Fibroblast of skin of abdomen (primary cell): Measurements from ENCODE around the gene PPWD1.

Experiments
- DNase-seq: peaks from one replicate; pipeline ENCODE4 v3.0.0-alpha.2; 2013

Gene PPWD1

DNA sequence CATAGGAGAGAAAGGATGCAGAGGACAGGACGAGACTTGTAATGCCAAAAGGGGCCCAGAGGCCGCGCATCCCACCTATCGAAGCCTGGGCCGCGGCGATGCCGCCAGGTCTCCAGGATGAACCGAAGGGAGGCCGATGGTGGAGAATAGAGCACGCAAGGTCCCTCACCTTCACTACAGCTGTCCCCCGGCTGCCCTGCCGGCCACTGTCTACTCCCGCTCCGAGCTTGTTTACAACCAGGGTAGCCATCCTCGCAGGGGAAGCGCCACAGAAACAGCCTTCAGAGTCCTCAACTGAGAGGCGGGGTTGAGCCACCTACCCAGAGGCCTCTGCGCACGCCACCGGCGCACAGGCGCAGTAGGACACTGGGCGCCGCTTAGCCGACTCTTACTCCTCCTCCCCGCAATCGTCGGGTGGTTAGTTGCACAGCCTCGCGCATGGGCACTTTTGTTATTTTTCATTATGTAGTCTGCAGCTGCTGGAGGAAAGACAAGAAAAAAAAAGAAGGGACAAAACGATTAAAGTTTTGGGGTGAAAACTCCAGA is 61.0 kb downstream of the PPWD1 start, which contains the start of gene TRIM23:
Gene TRIM23 (minus strand): TSS at position 309 of the 546 bp plus-strand sequence. CDS start 59 bp downstream, at position 250.
- DNase-seq = peak; percentile 93

GRCh38 chr5:65624571-65625555 is 61.8 kb downstream of the PPWD1 start, which contains the start of the genes SHLD3 and TRAPPC13:
TSS of gene SHLD3 (plus strand) at chr5:65625027. CDS start at chr5:65629588, 4,561 bp downstream.
TSS of gene TRAPPC13 (plus strand) at chr5:65625027. CDS start at chr5:65625061, 34 bp downstream.
- DNase-seq = peak; percentile 88

DNA sequence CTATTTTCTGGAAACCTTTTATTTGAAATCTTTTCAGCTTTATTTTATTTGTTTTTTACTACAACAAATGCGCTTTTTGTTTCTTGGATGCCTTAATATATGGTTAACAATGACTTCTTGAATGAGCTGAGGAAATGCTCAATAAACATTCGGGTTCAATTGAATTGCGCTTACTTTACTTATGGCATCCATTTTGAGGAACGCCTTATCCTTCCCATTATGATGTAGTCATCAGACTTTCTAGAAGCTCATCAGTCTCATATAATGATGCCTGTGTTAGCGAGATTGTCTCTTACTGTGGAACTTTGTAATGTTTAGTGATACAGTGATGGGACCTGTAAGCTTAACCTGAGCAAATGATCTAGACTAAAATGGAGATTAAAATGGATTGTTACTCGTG is 62.6 kb downstream of the PPWD1 start:
- DNase-seq = no peak

GRCh38 chr5:65630981-65631380 is 67.9 kb downstream of the PPWD1 start:
- no peak for DNase-seq
